Endothelial cell of umbilical vein (primary cell): Measurements from ENCODE around the gene MBD2. TPM values are rescaled to one million over a fixed set of nuclear protein-coding genes. Genes with fewer than 3 reads are reported as not detected.

ENCODE experiments used
- BruUV-seq: library from RNA; stranded (reverse); fragments of 400-500 nt; replicated peaks from 2 replicates; lab custom pipeline; 2021; lab: Mats Ljungman, UMichigan
- CTCF ChIA-PET: fragments of 300-600, 350-600 bp; sonication (Branson Sonifier 250); formaldehyde crosslinking; loops from one replicate; lab custom pipeline; 2021; ENCODE audit warnings: antibody characterized with exemption, inconsistent platforms; lab: Charles Lee
- POLR2A ChIA-PET: fragments of 300-600, 350-600 bp; sonication (Branson Sonifier 250); formaldehyde crosslinking; loops from one replicate; lab custom pipeline; 2021; ENCODE audit warnings: antibody characterized with exemption, inconsistent platforms; lab: Charles Lee
- DNase-seq: peaks from one replicate; pipeline ENCODE4 v3.0.0-alpha.2; 2011; ENCODE audit warnings: low read depth, low spot score
- FAIRE-seq: peaks from 2 replicates; lab custom pipeline; 2011; peaks lifted over from hg19 to GRCh38; lab: Jason Lieb, UNC
- H2AFZ ChIP-seq: 2 replicates; pipeline ENCODE4 v1.6.0; 2012; ENCODE audit warnings: low read depth, low read length, control low read depth, inconsistent platforms
- H3K27ac ChIP-seq: 2 replicates; pipeline ENCODE4 v1.5.1; 2011; ENCODE audit warnings: low read depth, mild to moderate bottlenecking, control low read depth, low read length, moderate library complexity; ENCODE audit not compliant: insufficient read depth
- H3K27me3 ChIP-seq, 2 experiments: 2 replicates each; pipeline versions ENCODE4 v1.6.0 to v1.6.1; 2011; ENCODE audit warnings: low read length in 2 of 2, mixed read lengths in 1 of 2; ENCODE audit not compliant: control insufficient read depth in 2 of 2, insufficient read depth in 2 of 2
- H3K36me3 ChIP-seq, 2 experiments: 2 replicates in 1 of 2; 3 replicates in 1 of 2; pipeline ENCODE4 v1.5.1; 2011; ENCODE audit warnings: low read length in 2 of 2, mild to moderate bottlenecking in 1 of 2, moderate library complexity in 1 of 2; ENCODE audit not compliant: control insufficient read depth in 2 of 2, insufficient read depth in 2 of 2; ENCODE audit errors: extremely low read depth in 1 of 2
- H3K4me1 ChIP-seq: 3 replicates; pipeline ENCODE4 v1.5.1; 2011; ENCODE audit warnings: mild to moderate bottlenecking, low read length; ENCODE audit not compliant: control insufficient read depth, insufficient read depth; ENCODE audit errors: extremely low read depth
- H3K4me2 ChIP-seq: 2 replicates; pipeline ENCODE4 v1.6.1; 2011; ENCODE audit warnings: low read length, control low read depth, mixed read lengths; ENCODE audit not compliant: insufficient read depth
- H3K4me3 ChIP-seq, 3 experiments: fragments of 200-600 bp in 1 of 3; sonication (generic), shearing (Covaris generic) in 1 of 3; replicated peaks in 1 of 3; 2 replicates each; pipeline ENCODE4 v1.5.1; 2011 to 2016; ENCODE audit warnings: control low read depth in 3 of 3, low read length in 3 of 3, mild to moderate bottlenecking in 2 of 3, inconsistent platforms in 1 of 3, low read depth in 1 of 3, moderate library complexity in 1 of 3; ENCODE audit not compliant: insufficient read depth in 1 of 3
- H3K79me2 ChIP-seq: 2 replicates; pipeline ENCODE4 v1.6.0; 2012; ENCODE audit warnings: low read length, inconsistent platforms; ENCODE audit not compliant: control insufficient read depth, insufficient read depth
- H3K9ac ChIP-seq: replicated peaks from 2 replicates; pipeline ENCODE3; 2011; ENCODE audit warnings: low read length, control low read depth; ENCODE audit not compliant: insufficient read depth; ENCODE audit errors: extremely low read depth
- H3K9me1 ChIP-seq: replicated peaks from 3 replicates; pipeline ENCODE4 v1.6.0; 2011; ENCODE audit warnings: mild to moderate bottlenecking, low read length; ENCODE audit not compliant: control insufficient read depth, insufficient read depth; ENCODE audit errors: extremely low read depth
- H3K9me3 ChIP-seq: replicated peaks from 2 replicates; pipeline ENCODE4 v1.5.1; 2012; ENCODE audit warnings: low read length, inconsistent platforms; ENCODE audit not compliant: control insufficient read depth, insufficient read depth
- H4K20me1 ChIP-seq: replicated peaks from 2 replicates; pipeline ENCODE3; 2011; ENCODE audit warnings: mild to moderate bottlenecking, low read length; ENCODE audit not compliant: control insufficient read depth, insufficient read depth; ENCODE audit errors: extremely low read depth
- EZH2 ChIP-seq: IDR thresholded peaks from 2 replicates; pipeline ENCODE4 v1.6.1; 2012; ENCODE audit warnings: borderline replicate concordance, low read depth, mild to moderate bottlenecking, moderate library complexity, low read length, inconsistent platforms; ENCODE audit not compliant: severe bottlenecking
- FOS ChIP-seq: IDR thresholded peaks from 2 replicates; pipeline ENCODE4 v1.6.1; 2011; ENCODE audit warnings: mild to moderate bottlenecking, low read length, moderate library complexity, borderline replicate concordance; ENCODE audit not compliant: insufficient read depth
- GATA2 ChIP-seq: IDR thresholded peaks from 2 replicates; pipeline ENCODE4 v1.7.0; 2011; ENCODE audit warnings: low read depth, mild to moderate bottlenecking, moderate library complexity, mixed read lengths, low read length; ENCODE audit not compliant: insufficient read length, insufficient read depth
- JUN ChIP-seq: IDR thresholded peaks from 2 replicates; pipeline ENCODE4 v1.6.1; 2011; ENCODE audit warnings: borderline replicate concordance, low read depth; ENCODE audit not compliant: insufficient read length, insufficient read depth
- dilution Hi-C: fragments of 300-500 bp; cut with MboI; formaldehyde crosslinking; loops from one replicate; pipeline ENCODE4 v1.15.0; 2019; ENCODE audit warnings: low sequenced_read_pairs; ENCODE audit not compliant: extremely low pct_ligation_motif_present
- intact Hi-C: fragments of 100-400 bp; cut with micrococcal nuclease; formaldehyde crosslinking; loops from one replicate; pipeline ENCODE4 v1.10.0; 2022
- polyA plus RNA-seq, 4 experiments: library from polyadenylated mRNA; depleted of rRNA in 3 of 4; stranded (reverse) in 3 of 4; unstranded in 1 of 4; fragments of >200 nt; gene quantifications; 2 replicates each; pipeline versions ENCODE4 v1.2.1 to v1.2.3, GENCODE V29; 2011 to 2012; ENCODE audit warnings: missing spikeins in 1 of 4
- total RNA-seq: library from RNA; stranded (reverse); gene quantifications from 2 replicates; pipeline ENCODE4 v1.2.3, GENCODE V29; 2021
- TF ChIP-seq, protein P1 (sequence below): IDR thresholded peaks from 2 replicates; pipeline ENCODE4 v1.6.1; 2011; ENCODE audit not compliant: insufficient read depth, insufficient read length

MBD2 gene
- total and polyA plus RNA-seq, 2 donors (not counting 3 experiments of a cell fraction or from before 2014, with no cell fraction given), result 86.8 to 110 TPM

DNA sequence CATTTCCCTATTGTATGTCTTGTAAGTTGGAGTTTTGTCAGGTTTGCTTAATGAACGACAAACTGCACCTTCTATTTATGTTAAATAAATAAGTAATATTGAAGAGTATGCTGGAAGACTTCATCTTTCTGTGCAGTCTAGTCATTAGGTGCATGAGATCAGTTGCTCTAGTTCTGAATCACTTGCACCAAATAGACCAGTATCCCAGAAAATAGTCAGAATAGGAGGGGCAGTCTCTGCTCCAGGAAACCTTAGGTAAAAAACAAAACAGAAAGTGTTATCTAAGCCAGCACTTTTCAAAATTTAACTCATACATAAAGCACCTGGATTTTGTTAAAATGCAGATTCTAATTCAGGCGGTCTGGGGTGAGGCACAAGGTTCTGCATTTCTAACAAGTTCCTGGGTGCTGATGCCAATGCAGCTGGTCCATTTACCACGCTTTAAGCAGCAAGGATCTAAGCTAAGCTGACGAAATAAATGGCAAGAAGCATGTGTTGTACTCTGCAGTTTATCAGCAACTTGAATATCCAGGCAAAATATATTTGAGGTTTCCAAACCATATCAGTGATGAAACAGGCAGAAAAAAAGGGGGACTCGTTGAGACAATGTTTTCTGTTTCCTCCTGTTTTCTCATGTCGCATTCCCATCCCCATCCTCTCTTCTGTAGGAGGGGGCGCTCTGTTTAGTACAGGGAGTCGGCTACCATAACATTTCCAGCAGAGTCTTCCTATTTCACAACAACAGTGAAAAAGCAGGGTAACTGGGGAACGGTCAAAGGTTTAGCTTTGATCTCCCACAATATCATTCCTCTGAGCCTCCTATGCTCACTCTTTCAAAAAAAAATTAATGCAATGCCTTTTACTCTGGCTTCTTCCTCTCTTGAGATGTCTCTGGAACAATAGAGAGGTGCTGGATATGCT is 106.4 kb downstream of the MBD2 start:
- H3K4me3 ChIP-seq, result no peak overlapping the region
- no peak overlapping the region for H3K4me2 ChIP-seq
- no peaks in the 10 kb centered on the region for H3K9me3 ChIP-seq
- H2AFZ ChIP-seq, result no peak overlapping the region
- TF ChIP-seq JUN, result no peak
- no peak overlapping the region for H3K27ac ChIP-seq
- H4K20me1 ChIP-seq, result no peaks in the 10 kb centered on the region
- dilution Hi-C loops (no loop called here), intact Hi-C loops (loop anchor here (2.0 kb wide), 1 partner anchor 209 kb away; no protein-coding TSS in a partner anchor)
- FAIRE-seq (no peak), DNase-seq (no peak)
- no peaks in the 10 kb centered on the region for H3K36me3 ChIP-seq
- POLR2A ChIA-PET, result no interaction called here
- BruUV-seq, result no TSS peak
- no peak overlapping the region for H3K9ac ChIP-seq
- CTCF ChIA-PET, result interaction anchor here (1.0 to 5.5 kb wide), 7 partner anchors 11 to 550 kb away, joined by 3 to 67 read pairs (median 17); no protein-coding TSS in a partner anchor
- H3K9me1 ChIP-seq, result no peaks in the 10 kb centered on the region
- no peaks in the 10 kb centered on the region for H3K27me3 ChIP-seq
- no peaks in the 10 kb centered on the region for H3K79me2 ChIP-seq
- H3K4me1 ChIP-seq, result no peaks in the 10 kb centered on the region

DNA sequence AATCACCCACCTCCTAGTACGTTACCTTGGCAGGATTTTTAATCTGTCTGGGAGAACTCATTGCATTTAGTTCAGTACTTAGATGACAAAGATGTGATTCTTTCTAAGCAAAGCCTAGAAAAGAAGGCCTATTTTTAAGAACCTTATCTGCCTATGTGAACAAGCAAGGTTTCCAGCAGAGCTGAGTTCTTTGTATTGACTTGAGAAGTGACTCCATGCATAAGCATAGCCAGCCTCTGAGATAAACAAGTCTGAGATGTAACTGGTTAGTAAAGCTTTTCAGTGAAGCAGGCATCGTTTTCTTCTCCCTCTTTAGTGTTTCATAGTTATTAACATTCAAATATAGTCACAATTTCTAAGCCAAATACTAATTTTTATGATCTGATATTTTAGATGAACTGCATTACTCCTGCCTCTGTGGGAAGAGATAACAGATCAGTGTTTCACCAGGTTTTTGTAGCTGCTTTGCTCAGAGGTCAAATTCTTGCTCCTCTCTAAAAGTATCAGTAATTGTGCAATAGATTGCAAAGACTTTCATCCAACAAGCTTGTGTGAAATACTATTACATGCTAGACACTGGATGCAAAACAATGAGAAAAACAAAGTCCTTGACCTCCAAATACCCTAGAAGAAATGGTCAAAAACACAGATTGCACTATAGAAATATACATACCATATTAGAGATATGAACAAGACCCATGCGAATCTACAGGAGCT is 107.8 kb downstream of the MBD2 start:
- ChIA-PET POLR2A (no interaction called here), CTCF (interaction anchor here (1.0 to 5.5 kb wide), 3 partner anchors 12 to 214 kb away, joined by 3 to 67 read pairs (median 4); no protein-coding TSS in a partner anchor)
- H3K9me3 ChIP-seq, result no peaks in the 10 kb centered on the region
- intact Hi-C loops, result no loop called here
- DNase-seq, result no peak
- H4K20me1 ChIP-seq, result no peaks in the 10 kb centered on the region
- no TSS peak for BruUV-seq
- no peak overlapping the region for H3K4me3 ChIP-seq
- no peak overlapping the region for H2AFZ ChIP-seq
- H3K27ac ChIP-seq, result no peak overlapping the region
- no peaks in the 10 kb centered on the region for H3K4me1 ChIP-seq
- no peaks in the 10 kb centered on the region for H3K9me1 ChIP-seq
- no peak overlapping the region for H3K4me2 ChIP-seq
- H3K9ac ChIP-seq, result no peak overlapping the region
- H3K79me2 ChIP-seq, result no peaks in the 10 kb centered on the region
- no peaks in the 10 kb centered on the region for H3K36me3 ChIP-seq
- TF ChIP-seq FOS, result no peak
- TF ChIP-seq EZH2, result no peak
- TF ChIP-seq GATA2, result no peak
- TF ChIP-seq JUN, result no peak
- TF ChIP-seq, protein P1, sequence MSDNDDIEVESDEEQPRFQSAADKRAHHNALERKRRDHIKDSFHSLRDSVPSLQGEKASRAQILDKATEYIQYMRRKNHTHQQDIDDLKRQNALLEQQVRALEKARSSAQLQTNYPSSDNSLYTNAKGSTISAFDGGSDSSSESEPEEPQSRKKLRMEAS, result no peak
- no peaks in the 10 kb centered on the region for H3K27me3 ChIP-seq
- dilution Hi-C loops, result no loop called here
- no peak for FAIRE-seq
